ENCODE measurements around the gene MYO1G.

The MYO1G gene

GRCh38 chr7:44963364-44964290 is 15.2 kb downstream of the MYO1G start:
- Mint-ChIP-seq H3K4me1 (ENCODE audit: low read depth) (peaks cover 22% of the 10 kb centered on the region), H3K4me3 (no peak overlapping the region), H3K27me3 (no peaks in the 10 kb centered on the region), H3K27ac (no peak overlapping the region), H3K9me3 (no peaks in the 10 kb centered on the region), H3K36me3 (ENCODE audit: low read depth) (peaks cover 71% of the 10 kb centered on the region)
- intact Hi-C loops (cut with micrococcal nuclease): no loop called here

- Mint-ChIP-seq H3K36me3 (ENCODE audit: low read depth) (peaks cover 62% of the 10 kb centered on the region), H3K27ac (no peak overlapping the region), H3K9me3 (no peaks in the 10 kb centered on the region), H3K4me3 (no peak overlapping the region), H3K27me3 (peaks cover 4% of the 10 kb centered on the region), H3K4me1 (ENCODE audit: low read depth) (peaks cover 22% of the 10 kb centered on the region)
- intact Hi-C loops (cut with micrococcal nuclease): no loop called here
Observed at GRCh38 chr7:44962483-44963251, 16.1 kb downstream of the MYO1G start.

DNA sequence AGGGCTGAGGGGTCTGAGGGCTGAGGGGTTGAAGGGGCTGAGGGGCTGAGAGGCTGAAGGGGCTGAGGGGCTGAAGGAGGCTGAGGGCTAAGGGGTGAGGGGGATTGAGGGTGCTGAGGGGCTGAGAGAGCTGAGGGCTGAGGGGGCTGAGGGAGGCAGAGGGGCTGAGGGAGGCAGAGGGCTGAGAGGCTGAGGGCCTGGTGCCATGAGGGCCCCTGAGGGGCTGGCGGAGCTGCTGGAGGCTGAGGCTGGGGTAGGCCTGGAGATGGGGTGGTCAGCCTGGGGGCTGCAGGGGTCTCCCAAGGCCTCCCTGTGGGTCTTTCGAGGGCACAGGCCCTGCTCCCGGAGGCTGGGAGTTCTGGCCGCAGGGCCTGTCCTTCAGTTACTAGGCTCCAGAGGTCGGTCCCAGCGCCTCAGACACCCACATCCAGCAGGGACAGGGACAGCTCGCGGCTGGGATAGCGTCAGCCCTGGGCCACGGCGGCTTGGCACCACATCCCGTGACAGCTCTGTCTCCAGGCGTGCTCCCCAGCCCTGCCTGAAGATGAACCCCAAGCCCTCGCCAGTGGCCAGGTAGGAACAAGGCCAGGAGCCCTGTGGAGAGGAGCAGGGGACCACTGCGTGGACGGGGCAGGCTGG is 16.9 kb downstream of the MYO1G start:
- H3K4me3 Mint-ChIP-seq: no peak overlapping the region
- H3K9me3 Mint-ChIP-seq: no peaks in the 10 kb centered on the region
- H3K27ac Mint-ChIP-seq: no peak overlapping the region
- H3K36me3 Mint-ChIP-seq (ENCODE audit: low read depth): peaks cover 55% of the 10 kb centered on the region
- peaks cover 4% of the 10 kb centered on the region for H3K27me3 Mint-ChIP-seq
- H3K4me1 Mint-ChIP-seq (ENCODE audit: low read depth): peaks cover 22% of the 10 kb centered on the region
- intact Hi-C loops (cut with micrococcal nuclease): no loop called here

GRCh38 chr7:44960011-44960580 is 18.7 kb downstream of the MYO1G start:
- intact Hi-C loops (cut with micrococcal nuclease): no loop called here
- Mint-ChIP-seq H3K4me3 (no peak overlapping the region), H3K27ac (peak overlapping the region; percentile 53), H3K9me3 (no peaks in the 10 kb centered on the region), H3K27me3 (peaks cover 9% of the 10 kb centered on the region), H3K36me3 (ENCODE audit: low read depth) (peaks cover 36% of the 10 kb centered on the region), H3K4me1 (ENCODE audit: low read depth) (peaks cover 22% of the 10 kb centered on the region)

GRCh38 chr7:44959433-44959951 is 19.3 kb downstream of the MYO1G start:
- intact Hi-C loops (cut with micrococcal nuclease): no loop called here
- Mint-ChIP-seq H3K36me3 (ENCODE audit: low read depth) (peaks cover 30% of the 10 kb centered on the region), H3K4me1 (ENCODE audit: low read depth) (peaks cover 22% of the 10 kb centered on the region), H3K27ac (no peak overlapping the region), H3K4me3 (no peak overlapping the region), H3K9me3 (no peaks in the 10 kb centered on the region), H3K27me3 (peaks cover 12% of the 10 kb centered on the region)

DNA sequence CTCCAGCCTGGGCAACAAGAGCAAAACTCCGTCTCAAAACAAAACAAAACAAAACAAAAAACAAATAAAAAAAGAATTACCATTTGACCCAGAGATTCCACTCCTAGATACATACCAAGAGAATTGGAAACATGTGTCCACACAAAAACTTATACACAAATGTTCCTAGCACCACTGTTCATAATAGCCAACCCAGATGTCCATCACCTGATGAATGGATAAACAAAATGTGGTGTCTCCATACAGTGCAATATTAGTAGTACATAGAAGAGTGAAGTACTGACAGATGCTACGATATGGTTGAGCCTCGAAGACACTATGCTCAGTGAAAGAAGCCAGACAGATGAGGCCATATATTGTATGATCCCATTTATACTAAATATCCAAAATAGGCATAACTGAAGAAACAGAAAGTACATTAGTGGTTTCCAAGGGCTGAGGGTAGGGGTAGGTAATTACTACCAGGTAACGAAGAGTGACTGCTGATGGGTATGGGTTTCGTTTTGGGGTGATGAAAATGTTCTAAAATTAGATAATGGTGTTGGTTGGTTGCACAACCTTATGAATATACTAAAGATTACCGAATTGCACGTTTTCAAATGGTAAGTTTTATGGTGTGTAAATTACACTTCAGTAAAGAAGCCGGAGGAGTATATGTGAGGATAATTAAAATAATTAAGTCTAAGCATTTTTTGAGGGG is 20.0 kb downstream of the MYO1G start:
- Mint-ChIP-seq H3K27ac (no peak overlapping the region), H3K27me3 (peaks cover 12% of the 10 kb centered on the region), H3K4me3 (no peak overlapping the region), H3K9me3 (no peaks in the 10 kb centered on the region), H3K36me3 (ENCODE audit: low read depth) (peaks cover 23% of the 10 kb centered on the region), H3K4me1 (ENCODE audit: low read depth) (peaks cover 22% of the 10 kb centered on the region)
- intact Hi-C loops (cut with micrococcal nuclease): no loop called here

DNA sequence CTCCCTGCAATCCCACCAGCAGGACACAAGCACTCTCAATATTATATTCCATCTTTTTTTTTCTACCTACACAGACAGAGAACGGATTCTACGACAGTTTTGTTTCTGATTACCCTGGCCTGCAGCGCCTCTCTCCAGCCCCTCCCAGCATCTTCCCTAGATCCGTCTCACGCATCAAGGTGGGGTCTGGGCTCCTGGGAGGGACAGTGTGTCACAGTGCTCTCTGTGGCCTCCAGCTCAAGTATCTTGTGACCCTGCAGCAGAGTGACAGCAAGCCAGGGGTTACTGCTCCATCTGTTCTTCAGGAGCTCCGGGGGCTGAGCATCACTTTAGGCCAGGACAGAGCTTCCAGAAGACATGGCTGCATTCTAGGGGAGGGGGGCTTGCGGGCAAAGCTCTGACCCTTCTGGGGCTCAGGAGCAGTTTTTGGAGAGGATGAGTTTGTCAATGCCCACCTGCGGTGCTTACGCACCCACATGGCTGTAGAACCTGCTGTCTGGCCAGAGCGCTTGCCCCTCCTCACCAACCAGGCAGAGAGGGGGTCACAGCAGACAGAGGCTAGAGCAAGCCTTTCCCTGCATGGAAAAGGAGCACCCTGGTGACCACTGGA is 22.6 kb downstream of the MYO1G start:
- Mint-ChIP-seq H3K27ac (no peak overlapping the region), H3K4me3 (no peak overlapping the region), H3K27me3 (peaks cover 12% of the 10 kb centered on the region), H3K4me1 (ENCODE audit: low read depth) (peaks cover 22% of the 10 kb centered on the region), H3K9me3 (no peaks in the 10 kb centered on the region), H3K36me3 (ENCODE audit: low read depth) (no peaks in the 10 kb centered on the region)
- intact Hi-C loops (cut with micrococcal nuclease): no loop called here

DNA sequence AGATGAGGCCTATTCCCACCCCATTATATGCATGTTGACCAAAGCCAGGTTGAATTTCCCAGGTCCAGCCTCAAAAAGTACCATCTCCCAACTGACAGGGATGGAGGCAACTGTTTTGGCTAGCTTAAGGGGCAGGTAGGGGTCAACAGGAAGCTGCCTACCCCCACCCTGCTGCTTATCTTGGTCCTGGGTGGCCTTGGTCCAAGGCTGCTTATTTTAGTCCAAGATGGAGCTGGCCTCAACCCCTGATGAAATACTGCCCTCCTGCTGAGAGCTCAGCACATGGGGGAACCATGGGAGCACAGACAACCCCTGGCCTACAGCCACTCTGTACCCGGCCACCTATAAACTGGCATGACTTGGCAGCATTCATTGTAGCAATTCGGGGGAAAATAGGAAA is 23.1 kb downstream of the MYO1G start:
- Mint-ChIP-seq H3K9me3 (no peaks in the 10 kb centered on the region), H3K27ac (no peak overlapping the region), H3K4me3 (no peak overlapping the region), H3K27me3 (peaks cover 14% of the 10 kb centered on the region), H3K36me3 (ENCODE audit: low read depth) (no peaks in the 10 kb centered on the region), H3K4me1 (ENCODE audit: low read depth) (peaks cover 22% of the 10 kb centered on the region)
- intact Hi-C loops (cut with micrococcal nuclease): no loop called here

DNA sequence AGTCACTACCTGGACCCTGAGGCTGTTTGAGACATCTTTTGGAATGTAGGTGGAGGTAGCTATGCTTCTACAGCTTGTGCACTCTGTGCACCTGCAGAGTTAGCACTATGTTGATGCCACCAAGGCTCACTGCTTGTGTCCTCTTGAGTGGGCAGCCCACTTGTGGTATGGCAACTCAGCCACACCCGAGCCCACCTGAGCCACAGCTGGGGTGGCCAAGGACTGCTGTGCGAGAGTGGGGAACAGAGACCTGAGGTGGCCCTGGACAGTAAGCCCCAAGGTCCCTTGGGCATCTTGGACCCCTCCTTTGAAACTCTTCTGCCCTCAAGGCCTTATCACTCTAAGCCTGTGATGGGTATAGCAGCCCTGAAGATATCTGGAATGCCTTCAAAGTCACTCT is 25.7 kb downstream of the MYO1G start:
- H3K9me3 Mint-ChIP-seq: no peaks in the 10 kb centered on the region
- intact Hi-C loops (cut with micrococcal nuclease): no loop called here
- no peak overlapping the region for H3K4me3 Mint-ChIP-seq
- no peak overlapping the region for H3K27ac Mint-ChIP-seq
- no peaks in the 10 kb centered on the region for H3K4me1 Mint-ChIP-seq (ENCODE audit: low read depth)
- no peaks in the 10 kb centered on the region for H3K36me3 Mint-ChIP-seq (ENCODE audit: low read depth)
- H3K27me3 Mint-ChIP-seq: peaks cover 15% of the 10 kb centered on the region

DNA sequence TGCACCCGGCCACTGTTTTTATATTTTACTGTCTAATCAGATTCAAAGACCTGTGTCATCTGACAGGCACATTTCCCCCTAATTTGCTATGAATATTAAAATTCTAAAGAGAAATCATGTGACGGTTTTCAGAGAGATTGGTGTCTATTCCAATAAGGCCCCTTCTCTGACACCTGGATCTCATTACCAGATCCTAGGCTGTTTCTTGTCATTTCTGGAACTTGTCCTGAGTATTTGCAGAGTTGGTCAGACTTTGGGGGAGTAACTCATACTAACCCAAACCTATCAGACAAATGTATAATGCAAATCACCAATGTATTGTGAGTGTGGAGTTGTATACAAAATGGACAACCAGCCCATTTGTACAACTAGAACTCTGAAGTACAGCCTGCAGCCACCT is 29.5 kb downstream of the MYO1G start:
- intact Hi-C loops (cut with micrococcal nuclease): no loop called here
- no peaks in the 10 kb centered on the region for H3K4me1 Mint-ChIP-seq (ENCODE audit: low read depth)
- no peaks in the 10 kb centered on the region for H3K9me3 Mint-ChIP-seq
- H3K36me3 Mint-ChIP-seq (ENCODE audit: low read depth): no peaks in the 10 kb centered on the region
- no peak overlapping the region for H3K4me3 Mint-ChIP-seq
- H3K27me3 Mint-ChIP-seq: peaks cover 4% of the 10 kb centered on the region
- H3K27ac Mint-ChIP-seq: no peak overlapping the region

DNA sequence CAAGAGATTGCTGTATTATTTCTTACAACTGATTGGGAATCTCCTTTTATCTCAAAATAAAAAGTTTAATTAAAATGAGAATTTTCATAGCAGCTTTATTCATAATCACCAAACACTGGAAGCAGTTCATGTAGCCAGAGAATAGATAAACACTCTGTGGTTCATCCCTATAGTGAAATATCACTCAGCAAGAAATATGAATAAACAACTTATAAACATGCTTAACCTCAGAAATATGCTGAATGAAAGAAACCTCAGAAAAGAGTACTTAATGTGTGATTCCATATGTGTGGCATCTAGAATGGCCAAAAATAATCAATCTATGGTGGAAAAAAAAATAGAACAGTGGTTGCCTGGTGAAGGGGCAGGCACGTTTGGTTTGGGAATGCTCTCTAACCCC is 33.3 kb downstream of the MYO1G start:
- H3K27ac Mint-ChIP-seq: no peak overlapping the region

DNA sequence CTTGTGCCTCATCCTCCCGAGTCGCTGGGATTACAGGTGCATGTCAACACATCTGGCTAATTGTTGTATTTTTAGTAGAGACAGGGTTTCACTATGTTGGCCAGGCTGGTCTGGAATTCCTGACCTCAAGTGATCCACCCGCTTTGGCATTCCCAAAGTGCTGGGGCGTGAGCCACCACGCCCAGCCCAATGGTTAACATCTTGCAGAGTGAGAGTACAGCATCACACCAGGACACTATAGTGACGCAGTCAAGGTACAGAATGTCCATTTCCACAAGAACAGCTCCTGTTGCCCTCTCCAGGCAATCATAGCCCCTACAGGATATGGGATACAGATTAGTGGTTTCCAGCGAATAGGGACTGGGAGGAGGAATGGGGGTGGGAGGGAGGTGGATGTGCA is 34.0 kb downstream of the MYO1G start:
- Mint-ChIP-seq H3K9me3 (no peaks in the 10 kb centered on the region), H3K27ac (no peak overlapping the region), H3K36me3 (ENCODE audit: low read depth) (no peaks in the 10 kb centered on the region), H3K4me3 (no peak overlapping the region), H3K4me1 (ENCODE audit: low read depth) (no peaks in the 10 kb centered on the region), H3K27me3 (no peaks in the 10 kb centered on the region)
- intact Hi-C loops (cut with micrococcal nuclease): no loop called here

More for the DNA sequence above, 33.3 kb downstream of the MYO1G start:
- intact Hi-C loops (cut with micrococcal nuclease): no loop called here
- H3K36me3 Mint-ChIP-seq (ENCODE audit: low read depth): no peaks in the 10 kb centered on the region
- H3K9me3 Mint-ChIP-seq: no peaks in the 10 kb centered on the region
- H3K4me1 Mint-ChIP-seq (ENCODE audit: low read depth): no peaks in the 10 kb centered on the region
- peaks cover 2% of the 10 kb centered on the region for H3K27me3 Mint-ChIP-seq
- no peak overlapping the region for H3K4me3 Mint-ChIP-seq

GRCh38 chr7:44943631-44944030 is 35.2 kb downstream of the MYO1G start:
- Mint-ChIP-seq H3K9me3 (no peaks in the 10 kb centered on the region), H3K27me3 (no peaks in the 10 kb centered on the region), H3K4me3 (no peak overlapping the region), H3K27ac (no peak overlapping the region), H3K4me1 (ENCODE audit: low read depth) (no peaks in the 10 kb centered on the region), H3K36me3 (ENCODE audit: low read depth) (no peaks in the 10 kb centered on the region)
- intact Hi-C loops (cut with micrococcal nuclease): no loop called here

All from dendritic cell treated with granulocyte-macrophage colony-stimulating factor and Interleukin-4, amounts not matched to agents 40 ng/mL and 50 ng/mL, for 4 days (primary cell).